K562 treated with DMSO at 1 percent for 24 hours (cell line): ENCODE data around the gene CPB2. TPM values are rescaled to one million over a fixed set of nuclear protein-coding genes. Genes with fewer than 3 reads are reported as not detected.

ENCODE experiments used
- total RNA-seq: library from RNA; unstranded; fragments of 300-600 nt; gene quantifications from 2 replicates; pipeline ENCODE4 v1.2.3, GENCODE V29; 2022; ENCODE audit warnings: low read depth; ENCODE audit not compliant: insufficient read depth

Gene CPB2
- total RNA-seq = not detected in 2 replicates

GRCh38 chr13:46104868-46105267 lies at the start of gene CPB2:
Gene CPB2 (minus strand): TSS chr13:46105033. CDS start chr13:46105009, 24 bp downstream.

DNA sequence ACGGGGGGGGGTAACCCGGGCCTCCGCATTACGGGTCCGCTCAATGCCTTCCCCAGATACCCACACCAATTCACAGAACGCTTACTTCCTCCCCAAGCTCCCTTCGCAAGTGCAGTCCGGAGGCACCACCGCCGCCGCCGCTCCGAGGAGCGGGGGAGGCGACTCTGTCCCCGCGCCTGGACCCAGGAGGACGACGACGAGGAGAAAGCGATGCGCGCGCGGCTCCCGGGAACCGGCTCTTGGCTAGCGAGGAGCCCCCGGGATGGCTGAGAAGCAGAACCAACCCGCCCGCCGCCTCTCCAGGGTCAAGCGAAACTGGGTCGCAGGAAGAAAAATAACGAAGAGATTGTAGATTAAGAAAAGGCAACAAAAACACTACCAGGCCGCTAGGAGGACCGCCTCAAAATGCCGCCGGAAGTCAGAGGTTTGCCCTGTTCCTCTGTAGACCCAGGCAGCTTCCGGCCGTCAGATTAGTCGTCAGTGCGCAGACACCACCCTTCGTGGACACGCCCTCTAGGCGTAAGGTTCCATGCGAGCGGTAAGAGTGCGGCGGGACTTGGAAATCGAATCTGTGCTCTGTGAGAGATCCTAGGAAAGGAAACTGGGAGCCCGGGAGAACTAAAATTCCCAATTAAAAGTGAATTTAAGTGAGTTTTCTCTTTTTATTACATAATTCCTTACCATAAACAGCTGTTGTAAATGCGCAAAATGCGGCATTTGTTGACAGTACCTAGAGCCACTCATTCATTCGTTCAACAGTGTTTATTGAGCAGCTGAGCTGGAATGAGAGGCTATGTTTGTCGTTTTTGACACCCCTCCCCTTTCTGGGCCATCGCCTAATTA lies 52.3 kb downstream of the CPB2 start, which contains the start of gene ZC3H13:
TSS of gene ZC3H13 (minus strand) at position 428 of the 843 bp plus-strand sequence. CDS start 7,239 bp downstream, outside the sequence.

Other genes with a start within 250 kb of the CPB2 start
- gene ZC3H13, start 52.3 kb downstream of the CPB2 start, total RNA-seq = 12.9 and 15.6 TPM in 2 replicates
- 198 and 219 TPM in 2 replicates for gene LCP1, start 77.1 kb upstream of the CPB2 start, total RNA-seq
- 0.38 TPM in 1 of 2 replicates, not detected in the other for gene LRRC63, start 106.9 kb upstream of the CPB2 start, total RNA-seq